Measurements from ENCODE around the gene SMOC2.

SMOC2 gene

DNA sequence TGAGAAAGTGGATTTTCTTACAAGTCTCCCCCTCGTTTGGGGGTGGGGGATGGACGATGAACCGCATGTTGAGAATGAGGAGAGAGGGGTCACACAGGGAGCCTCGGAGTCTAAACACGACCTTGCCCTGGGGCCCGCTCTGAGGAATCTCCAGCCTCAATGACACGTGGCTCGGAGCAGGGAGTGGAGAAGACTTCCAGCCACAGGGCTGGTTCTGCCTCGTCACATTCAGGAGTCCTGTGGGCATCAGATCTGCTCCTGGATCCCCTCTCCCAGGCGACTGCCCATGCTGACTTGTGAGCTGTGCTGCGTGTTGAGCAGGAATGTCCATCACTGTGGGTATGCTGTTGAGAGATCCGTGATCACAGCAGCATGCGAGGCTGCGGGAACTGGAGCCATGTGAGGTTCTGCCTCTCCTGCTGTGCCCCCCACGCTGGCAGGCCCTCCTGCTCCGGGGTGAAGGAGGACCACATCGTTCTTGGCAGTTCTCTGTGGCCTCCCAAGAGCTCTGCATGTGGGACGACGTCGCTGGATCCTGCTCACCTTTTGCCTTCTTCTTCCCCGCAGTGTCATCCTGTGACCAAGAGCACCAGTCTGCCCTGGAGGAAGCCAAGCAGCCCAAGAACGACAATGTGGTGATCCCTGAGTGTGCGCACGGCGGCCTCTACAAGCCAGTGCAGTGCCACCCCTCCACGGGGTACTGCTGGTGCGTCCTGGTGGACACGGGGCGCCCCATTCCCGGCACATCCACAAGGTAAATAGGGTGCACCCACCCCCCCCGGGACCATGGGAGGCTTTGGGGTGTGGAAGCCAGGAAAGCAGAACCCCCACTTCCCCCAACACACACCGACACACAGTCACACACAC lies 157.5 kb downstream of the SMOC2 start:
- Mint-ChIP-seq H3K27me3 (peaks cover 11% of the 10 kb centered on the region), H3K36me3 (ENCODE audit: low read depth) (no peaks in the 10 kb centered on the region)

DNA sequence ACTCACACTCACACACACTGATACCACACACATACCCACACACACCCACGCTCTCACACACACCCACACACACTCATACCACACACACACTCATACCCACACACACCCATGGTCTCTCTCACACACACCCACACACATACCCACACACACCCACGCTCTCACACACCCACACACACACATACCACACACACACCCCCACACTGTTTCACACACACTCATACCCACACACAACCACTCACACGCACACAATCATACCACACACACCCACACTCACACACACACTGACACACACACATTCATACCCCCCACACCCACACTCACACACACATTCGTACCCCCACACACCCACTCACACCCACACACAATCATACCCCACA lies 158.1 kb downstream of the SMOC2 start:
- DNase-seq: no peak
- Mint-ChIP-seq H3K27ac (no peak overlapping the region), H3K27me3 (peaks cover 16% of the 10 kb centered on the region), H3K4me1 (ENCODE audit: low read depth) (no peaks in the 10 kb centered on the region), H3K9me3 (no peaks in the 10 kb centered on the region), H3K36me3 (ENCODE audit: low read depth) (no peaks in the 10 kb centered on the region), H3K4me3 (no peak overlapping the region)

More for the DNA sequence above, 157.5 kb downstream of the SMOC2 start:
- no peak overlapping the region for H3K4me3 Mint-ChIP-seq
- no peak for DNase-seq
- no peaks in the 10 kb centered on the region for H3K9me3 Mint-ChIP-seq
- no peaks in the 10 kb centered on the region for H3K4me1 Mint-ChIP-seq (ENCODE audit: low read depth)
- no peak overlapping the region for H3K27ac Mint-ChIP-seq

DNA sequence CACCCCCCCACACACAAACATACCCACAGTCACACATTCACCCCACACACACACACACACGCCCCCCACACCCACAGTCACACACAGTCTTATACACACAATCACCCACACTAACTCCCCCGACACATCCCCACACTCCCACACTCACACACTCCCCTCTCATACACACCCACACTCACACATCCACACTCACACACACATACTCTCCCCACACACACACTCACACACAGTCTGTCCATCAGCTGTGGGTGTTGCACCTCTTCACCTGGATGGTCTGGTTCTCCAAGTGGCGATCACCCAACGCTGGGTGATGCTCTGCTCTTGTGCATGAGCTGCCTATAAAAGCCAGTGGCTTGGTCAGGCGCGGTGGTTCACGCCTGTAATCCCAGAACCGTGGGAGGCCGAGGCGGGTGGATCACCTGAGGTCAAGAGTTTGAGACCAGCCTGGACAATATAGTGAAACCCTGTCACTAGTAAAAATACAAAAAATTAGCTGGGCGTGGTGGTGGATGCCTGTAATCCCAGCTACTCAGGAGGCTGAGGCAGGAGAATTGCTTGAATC lies 158.9 kb downstream of the SMOC2 start:
- Mint-ChIP-seq H3K36me3 (ENCODE audit: low read depth) (no peaks in the 10 kb centered on the region), H3K9me3 (no peaks in the 10 kb centered on the region), H3K4me3 (no peak overlapping the region), H3K4me1 (ENCODE audit: low read depth) (no peaks in the 10 kb centered on the region), H3K27ac (no peak overlapping the region), H3K27me3 (peaks cover 16% of the 10 kb centered on the region)
- DNase-seq: no peak

DNA sequence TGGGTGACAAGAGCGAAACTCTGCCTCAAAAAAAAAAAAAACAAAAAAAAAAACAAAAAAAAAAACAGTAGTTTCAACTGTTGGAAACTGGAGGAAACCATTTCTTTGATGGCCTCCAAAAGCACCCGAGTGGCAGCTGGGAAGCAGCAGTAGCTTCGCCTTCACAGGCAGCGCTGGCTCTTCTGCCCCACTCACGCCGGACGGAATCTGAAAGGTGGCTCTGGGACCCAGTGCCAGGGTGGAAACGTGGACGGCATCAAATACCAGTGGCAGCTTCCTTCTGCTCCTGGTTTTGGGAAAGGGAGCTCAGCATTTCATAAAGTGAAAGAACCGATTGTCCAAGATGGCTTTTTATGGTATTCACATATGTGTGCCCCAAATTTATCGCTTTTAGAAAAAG lies 159.4 kb downstream of the SMOC2 start:
- no peaks in the 10 kb centered on the region for H3K4me1 Mint-ChIP-seq (ENCODE audit: low read depth)
- peaks cover 16% of the 10 kb centered on the region for H3K27me3 Mint-ChIP-seq
- no peaks in the 10 kb centered on the region for H3K9me3 Mint-ChIP-seq
- no peaks in the 10 kb centered on the region for H3K36me3 Mint-ChIP-seq (ENCODE audit: low read depth)
- no peak overlapping the region for H3K4me3 Mint-ChIP-seq
- no peak for DNase-seq
- no peak overlapping the region for H3K27ac Mint-ChIP-seq

DNA sequence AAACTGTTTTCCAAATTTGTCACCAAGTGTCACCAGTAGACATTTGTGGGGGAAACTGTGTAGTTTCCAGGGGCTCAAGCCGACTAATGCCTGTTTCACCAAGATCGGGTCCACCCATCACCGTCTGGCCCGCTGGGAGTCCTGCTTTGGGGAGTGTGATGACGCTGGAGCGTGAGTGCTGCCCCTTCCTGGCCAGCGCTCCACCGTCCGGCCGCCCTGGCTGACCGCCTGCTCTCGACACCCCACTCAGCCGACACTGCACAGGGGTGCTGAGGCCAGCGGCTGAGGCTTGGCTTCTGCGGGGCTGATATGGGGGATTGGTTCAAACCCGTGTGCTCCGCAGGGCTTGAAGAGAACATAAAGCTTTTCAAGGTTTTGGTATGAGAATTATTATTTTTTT lies 160.1 kb downstream of the SMOC2 start:
- no peaks in the 10 kb centered on the region for H3K9me3 Mint-ChIP-seq
- no peak overlapping the region for H3K4me3 Mint-ChIP-seq

DNA sequence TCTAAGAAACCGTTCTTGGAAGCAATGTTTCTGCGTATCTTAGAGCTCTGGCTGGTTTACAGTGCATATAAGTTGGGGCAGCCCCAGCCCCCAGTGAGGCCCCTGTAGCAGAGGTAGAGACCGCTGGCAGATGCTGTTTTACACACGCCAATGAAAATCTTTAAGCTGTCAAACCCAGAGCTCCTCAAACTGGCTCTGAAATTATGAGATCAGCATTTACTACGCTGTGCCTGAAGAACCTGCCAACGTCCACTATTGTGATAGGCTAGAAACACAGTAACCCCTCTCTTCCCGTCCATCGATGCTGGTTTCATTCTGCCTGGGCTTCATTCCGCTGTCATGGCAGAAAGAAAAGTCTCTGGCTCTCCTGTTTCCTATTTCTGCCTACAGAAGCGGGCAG lies 160.6 kb downstream of the SMOC2 start:
- peaks cover 16% of the 10 kb centered on the region for H3K27me3 Mint-ChIP-seq
- no peak overlapping the region for H3K27ac Mint-ChIP-seq
- no peaks in the 10 kb centered on the region for H3K4me1 Mint-ChIP-seq (ENCODE audit: low read depth)
- DNase-seq: no peak
- H3K9me3 Mint-ChIP-seq: no peaks in the 10 kb centered on the region
- H3K4me3 Mint-ChIP-seq: no peak overlapping the region
- H3K36me3 Mint-ChIP-seq (ENCODE audit: low read depth): no peaks in the 10 kb centered on the region

More for the DNA sequence above, 160.1 kb downstream of the SMOC2 start:
- peaks cover 16% of the 10 kb centered on the region for H3K27me3 Mint-ChIP-seq
- H3K36me3 Mint-ChIP-seq (ENCODE audit: low read depth): no peaks in the 10 kb centered on the region
- no peak overlapping the region for H3K27ac Mint-ChIP-seq
- DNase-seq: no peak
- no peaks in the 10 kb centered on the region for H3K4me1 Mint-ChIP-seq (ENCODE audit: low read depth)

- Mint-ChIP-seq H3K4me3 (no peak overlapping the region), H3K9me3 (no peaks in the 10 kb centered on the region), H3K27me3 (peaks cover 16% of the 10 kb centered on the region), H3K36me3 (ENCODE audit: low read depth) (no peaks in the 10 kb centered on the region), H3K4me1 (ENCODE audit: low read depth) (no peaks in the 10 kb centered on the region), H3K27ac (no peak overlapping the region)
- no peak for DNase-seq
Observed at GRCh38 chr6:168602576-168602975, 161.6 kb downstream of the SMOC2 start.

GRCh38 chr6:168603234-168603633 lies 162.2 kb downstream of the SMOC2 start:
- Mint-ChIP-seq H3K27me3 (peaks cover 14% of the 10 kb centered on the region), H3K9me3 (no peaks in the 10 kb centered on the region), H3K4me1 (ENCODE audit: low read depth) (no peaks in the 10 kb centered on the region), H3K4me3 (no peak overlapping the region), H3K36me3 (ENCODE audit: low read depth) (no peaks in the 10 kb centered on the region), H3K27ac (no peak overlapping the region)
- no peak for DNase-seq

DNA sequence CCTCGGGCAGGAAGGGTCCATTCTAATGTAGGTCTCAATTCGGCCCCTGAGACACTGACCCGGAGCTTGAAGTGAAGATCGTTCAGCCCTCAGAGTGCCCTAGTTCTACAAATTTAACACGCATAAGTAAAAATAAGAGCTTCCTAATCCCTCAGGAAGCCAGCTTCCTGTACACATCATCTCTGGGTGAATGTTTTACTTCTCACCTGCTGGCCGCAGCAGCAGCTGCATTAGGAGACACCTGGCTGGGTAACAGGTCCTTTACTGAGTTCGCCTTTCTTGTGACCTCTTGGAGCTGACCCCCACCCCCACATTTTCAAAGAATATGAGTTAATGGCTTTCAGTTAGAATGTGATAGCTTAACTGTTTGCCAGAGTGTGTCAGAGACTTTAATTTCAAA lies 165.0 kb downstream of the SMOC2 start:
- Mint-ChIP-seq H3K4me1 (ENCODE audit: low read depth) (peaks cover 4% of the 10 kb centered on the region), H3K4me3 (no peak overlapping the region), H3K36me3 (ENCODE audit: low read depth) (no peaks in the 10 kb centered on the region), H3K27me3 (peaks cover 14% of the 10 kb centered on the region), H3K27ac (no peak overlapping the region), H3K9me3 (no peaks in the 10 kb centered on the region)
- DNase-seq: no peak

DNA sequence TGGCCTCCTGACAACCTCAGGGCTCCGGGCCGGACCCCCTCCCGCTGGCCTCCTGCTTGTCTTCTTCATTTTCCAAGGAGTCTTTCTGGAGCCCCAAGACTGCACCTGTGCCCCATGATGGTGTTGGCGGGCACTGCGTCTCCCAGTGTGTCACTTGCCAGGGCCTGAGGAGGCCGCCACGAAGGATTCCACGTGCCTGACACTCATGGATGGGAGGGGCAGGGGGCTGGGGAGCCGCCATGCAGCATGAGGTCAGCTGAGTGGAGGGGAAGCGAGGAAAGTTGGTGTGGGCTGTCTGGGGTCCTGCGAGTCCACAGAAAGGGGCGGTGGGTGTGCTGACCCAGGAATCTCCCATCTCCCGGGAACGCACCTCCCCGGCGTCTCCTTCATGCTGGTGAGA lies 165.7 kb downstream of the SMOC2 start:
- H3K36me3 Mint-ChIP-seq (ENCODE audit: low read depth): no peaks in the 10 kb centered on the region
- no peak overlapping the region for H3K27ac Mint-ChIP-seq
- H3K4me3 Mint-ChIP-seq: no peak overlapping the region
- H3K4me1 Mint-ChIP-seq (ENCODE audit: low read depth): peaks cover 4% of the 10 kb centered on the region
- H3K9me3 Mint-ChIP-seq: no peaks in the 10 kb centered on the region
- DNase-seq: no peak
- H3K27me3 Mint-ChIP-seq: peaks cover 12% of the 10 kb centered on the region

DNA sequence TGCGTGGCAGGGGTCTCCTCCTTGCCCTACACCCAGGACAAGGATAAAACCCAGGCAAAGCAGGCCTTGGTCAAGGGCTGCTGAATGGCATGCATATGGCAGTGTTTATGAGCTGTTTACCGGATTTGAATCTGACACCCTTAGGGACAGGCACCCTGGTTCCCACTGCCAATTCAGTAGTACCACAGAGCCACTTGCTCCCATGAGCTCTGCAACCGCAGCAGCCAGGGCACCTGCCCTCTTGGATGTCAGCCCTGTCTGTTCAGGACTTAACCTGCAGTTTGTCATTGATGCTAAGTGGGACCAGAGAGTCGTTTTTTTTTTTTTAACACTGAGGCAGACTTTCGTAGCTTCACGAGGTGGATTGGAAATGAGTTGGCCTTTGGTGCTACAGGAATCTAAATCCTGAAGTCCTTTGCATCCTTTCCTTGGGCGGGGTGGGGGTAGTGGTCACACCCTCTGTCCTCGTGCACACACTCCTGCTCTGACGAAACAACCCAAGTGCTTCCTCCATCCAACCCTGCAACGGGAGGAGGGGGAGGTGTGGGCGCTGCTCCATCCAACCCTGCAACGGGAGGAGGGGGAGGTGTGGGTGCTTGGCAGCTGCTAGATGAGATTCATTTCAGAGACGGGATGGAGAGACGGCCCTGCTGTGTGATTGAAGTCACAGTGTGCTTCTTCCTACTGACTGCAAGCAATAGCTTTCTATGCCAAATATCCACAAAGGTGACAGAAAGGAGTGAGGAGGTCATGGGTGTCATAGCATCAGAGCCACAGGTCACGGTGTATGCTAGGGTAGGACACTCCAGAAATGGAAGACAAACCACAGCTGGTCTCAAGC lies 166.5 kb downstream of the SMOC2 start:
- H3K36me3 Mint-ChIP-seq (ENCODE audit: low read depth): no peaks in the 10 kb centered on the region

GRCh38 chr6:168608113-168608400 lies 167.1 kb downstream of the SMOC2 start:
- Mint-ChIP-seq H3K36me3 (ENCODE audit: low read depth) (no peaks in the 10 kb centered on the region), H3K27me3 (peaks cover 9% of the 10 kb centered on the region), H3K4me1 (ENCODE audit: low read depth) (peaks cover 4% of the 10 kb centered on the region), H3K9me3 (no peaks in the 10 kb centered on the region), H3K27ac (no peak overlapping the region), H3K4me3 (no peak overlapping the region)
- no peak for DNase-seq

More for the DNA sequence above, 166.5 kb downstream of the SMOC2 start:
- Mint-ChIP-seq H3K27ac (no peak overlapping the region), H3K27me3 (peaks cover 12% of the 10 kb centered on the region), H3K9me3 (no peaks in the 10 kb centered on the region), H3K4me1 (ENCODE audit: low read depth) (peaks cover 4% of the 10 kb centered on the region), H3K4me3 (no peak overlapping the region)
- DNase-seq: no peak

- H3K4me3 Mint-ChIP-seq: no peak overlapping the region
- no peaks in the 10 kb centered on the region for H3K27me3 Mint-ChIP-seq
- no peaks in the 10 kb centered on the region for H3K36me3 Mint-ChIP-seq (ENCODE audit: low read depth)
- H3K4me1 Mint-ChIP-seq (ENCODE audit: low read depth): peaks cover 4% of the 10 kb centered on the region
- no peak for DNase-seq
- no peaks in the 10 kb centered on the region for H3K9me3 Mint-ChIP-seq
- H3K27ac Mint-ChIP-seq: no peak overlapping the region
Observed at GRCh38 chr6:168609026-168609685, 168.2 kb downstream of the SMOC2 start.

DNA sequence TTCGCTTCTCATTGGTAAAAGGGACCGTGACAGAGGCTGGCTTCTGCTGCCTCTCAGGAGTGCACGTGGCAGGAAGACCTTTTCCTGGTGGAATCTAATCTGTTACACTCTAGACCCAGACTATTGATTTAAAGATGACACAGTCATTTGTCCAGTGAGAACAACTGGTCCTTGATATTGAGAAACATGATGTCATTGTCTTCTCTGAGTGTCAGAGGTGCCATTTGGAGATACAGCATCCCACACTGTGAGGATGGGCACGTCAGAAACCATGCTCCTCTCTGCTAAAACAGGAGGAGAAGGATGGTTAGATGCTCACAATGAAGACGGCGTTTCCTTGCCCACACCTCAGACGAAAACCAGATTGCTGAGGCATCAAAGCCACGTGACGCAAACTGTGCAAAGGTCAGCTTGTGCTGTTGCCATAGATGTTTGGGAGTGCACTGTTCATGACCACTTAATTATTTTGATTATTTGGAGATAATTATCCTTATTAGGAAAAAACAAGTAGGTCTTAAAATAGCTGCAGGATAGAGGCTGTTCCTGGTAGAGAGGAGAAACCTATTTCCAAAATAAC lies 169.0 kb downstream of the SMOC2 start:
- H3K27me3 Mint-ChIP-seq: no peaks in the 10 kb centered on the region
- H3K36me3 Mint-ChIP-seq (ENCODE audit: low read depth): no peaks in the 10 kb centered on the region
- no peak overlapping the region for H3K27ac Mint-ChIP-seq
- H3K4me3 Mint-ChIP-seq: no peak overlapping the region
- peaks cover 4% of the 10 kb centered on the region for H3K4me1 Mint-ChIP-seq (ENCODE audit: low read depth)
- no peaks in the 10 kb centered on the region for H3K9me3 Mint-ChIP-seq
- no peak for DNase-seq
